ENCODE data around the gene MTSS2. TPM values are rescaled to one million over a fixed set of nuclear protein-coding genes. Genes with fewer than 3 reads are reported as not detected.

MTSS2 gene
- total RNA-seq, 1 donor from 2014 or later: 1.3 TPM

- Mint-ChIP-seq H3K4me1 (ENCODE audit: low read depth) (no peaks in the 10 kb centered on the region), H3K4me3 (ENCODE audit: low read depth) (no peak overlapping the region), H3K27ac (no peak overlapping the region), H3K27me3 (ENCODE audit: low read depth) (no peaks in the 10 kb centered on the region), H3K36me3 (ENCODE audit: low read depth) (peaks cover 8% of the 10 kb centered on the region), H3K9me3 (no peaks in the 10 kb centered on the region)
- DNase-seq (ENCODE audit: low spot score): no peak
- intact Hi-C loops (cut with micrococcal nuclease): no loop called here
Measured at GRCh38 chr16:70723740-70724145, 37.9 kb upstream of the MTSS2 start.

GRCh38 chr16:70721202-70721963 is 35.5 kb upstream of the MTSS2 start:
- DNase-seq (ENCODE audit: low spot score): no peak
- Mint-ChIP-seq H3K36me3 (ENCODE audit: low read depth) (peaks cover 8% of the 10 kb centered on the region), H3K4me1 (ENCODE audit: low read depth) (no peaks in the 10 kb centered on the region), H3K9me3 (no peaks in the 10 kb centered on the region), H3K27me3 (ENCODE audit: low read depth) (no peaks in the 10 kb centered on the region), H3K27ac (no peak overlapping the region), H3K4me3 (ENCODE audit: low read depth) (no peak overlapping the region)
- intact Hi-C loops (cut with micrococcal nuclease): no loop called here

- DNase-seq (ENCODE audit: low spot score): no peak
- Mint-ChIP-seq H3K27me3 (ENCODE audit: low read depth) (no peaks in the 10 kb centered on the region), H3K27ac (peak overlapping the region; percentile 24), H3K4me3 (ENCODE audit: low read depth) (no peak overlapping the region), H3K4me1 (ENCODE audit: low read depth) (no peaks in the 10 kb centered on the region), H3K9me3 (no peaks in the 10 kb centered on the region), H3K36me3 (ENCODE audit: low read depth) (peaks cover 8% of the 10 kb centered on the region)
- intact Hi-C loops (cut with micrococcal nuclease): no loop called here
Measured at GRCh38 chr16:70720425-70721201, 34.8 kb upstream of the MTSS2 start.

GRCh38 chr16:70717065-70717464 is 31.2 kb upstream of the MTSS2 start:
- H3K27me3 Mint-ChIP-seq (ENCODE audit: low read depth): no peaks in the 10 kb centered on the region
- H3K36me3 Mint-ChIP-seq (ENCODE audit: low read depth): peaks cover 8% of the 10 kb centered on the region
- no peaks in the 10 kb centered on the region for H3K9me3 Mint-ChIP-seq
- no peak for DNase-seq (ENCODE audit: low spot score)
- H3K27ac Mint-ChIP-seq: no peak overlapping the region
- H3K4me3 Mint-ChIP-seq (ENCODE audit: low read depth): no peak overlapping the region
- intact Hi-C loops (cut with micrococcal nuclease): no loop called here
- H3K4me1 Mint-ChIP-seq (ENCODE audit: low read depth): no peaks in the 10 kb centered on the region

GRCh38 chr16:70715860-70716357 is 30.1 kb upstream of the MTSS2 start:
- DNase-seq (ENCODE audit: low spot score): no peak
- no peaks in the 10 kb centered on the region for H3K9me3 Mint-ChIP-seq
- intact Hi-C loops (cut with micrococcal nuclease): no loop called here
- no peak overlapping the region for H3K27ac Mint-ChIP-seq
- H3K4me3 Mint-ChIP-seq (ENCODE audit: low read depth): no peak overlapping the region
- no peaks in the 10 kb centered on the region for H3K4me1 Mint-ChIP-seq (ENCODE audit: low read depth)
- peaks cover 8% of the 10 kb centered on the region for H3K36me3 Mint-ChIP-seq (ENCODE audit: low read depth)
- no peaks in the 10 kb centered on the region for H3K27me3 Mint-ChIP-seq (ENCODE audit: low read depth)

- no peak for DNase-seq (ENCODE audit: low spot score)
- H3K9me3 Mint-ChIP-seq: no peaks in the 10 kb centered on the region
- no peak overlapping the region for H3K27ac Mint-ChIP-seq
- H3K4me1 Mint-ChIP-seq (ENCODE audit: low read depth): no peaks in the 10 kb centered on the region
- intact Hi-C loops (cut with micrococcal nuclease): no loop called here
- H3K36me3 Mint-ChIP-seq (ENCODE audit: low read depth): peaks cover 6% of the 10 kb centered on the region
- no peak overlapping the region for H3K4me3 Mint-ChIP-seq (ENCODE audit: low read depth)
- no peaks in the 10 kb centered on the region for H3K27me3 Mint-ChIP-seq (ENCODE audit: low read depth)
Measured at GRCh38 chr16:70715055-70715858, 29.4 kb upstream of the MTSS2 start.

GRCh38 chr16:70714581-70715054 is 28.8 kb upstream of the MTSS2 start:
- Mint-ChIP-seq H3K36me3 (ENCODE audit: low read depth) (peaks cover 1% of the 10 kb centered on the region), H3K4me3 (ENCODE audit: low read depth) (no peak overlapping the region), H3K27ac (no peak overlapping the region), H3K9me3 (no peaks in the 10 kb centered on the region), H3K4me1 (ENCODE audit: low read depth) (no peaks in the 10 kb centered on the region), H3K27me3 (ENCODE audit: low read depth) (no peaks in the 10 kb centered on the region)
- DNase-seq (ENCODE audit: low spot score): no peak
- intact Hi-C loops (cut with micrococcal nuclease): no loop called here

- Mint-ChIP-seq H3K4me3 (ENCODE audit: low read depth) (no peak overlapping the region), H3K27ac (no peak overlapping the region), H3K9me3 (no peaks in the 10 kb centered on the region), H3K4me1 (ENCODE audit: low read depth) (no peaks in the 10 kb centered on the region), H3K27me3 (ENCODE audit: low read depth) (no peaks in the 10 kb centered on the region), H3K36me3 (ENCODE audit: low read depth) (no peaks in the 10 kb centered on the region)
- DNase-seq (ENCODE audit: low spot score): no peak
- intact Hi-C loops (cut with micrococcal nuclease): no loop called here
Measured at GRCh38 chr16:70713824-70714223, 28.0 kb upstream of the MTSS2 start.

- no peaks in the 10 kb centered on the region for H3K36me3 Mint-ChIP-seq (ENCODE audit: low read depth)
- no peak overlapping the region for H3K27ac Mint-ChIP-seq
- H3K4me3 Mint-ChIP-seq (ENCODE audit: low read depth): no peak overlapping the region
- H3K9me3 Mint-ChIP-seq: no peaks in the 10 kb centered on the region
- intact Hi-C loops (cut with micrococcal nuclease): no loop called here
- no peak for DNase-seq (ENCODE audit: low spot score)
- H3K4me1 Mint-ChIP-seq (ENCODE audit: low read depth): no peaks in the 10 kb centered on the region
- H3K27me3 Mint-ChIP-seq (ENCODE audit: low read depth): no peaks in the 10 kb centered on the region
Measured at GRCh38 chr16:70713342-70713741, 27.5 kb upstream of the MTSS2 start.

- Mint-ChIP-seq H3K4me3 (ENCODE audit: low read depth) (no peak overlapping the region), H3K4me1 (ENCODE audit: low read depth) (no peaks in the 10 kb centered on the region), H3K36me3 (ENCODE audit: low read depth) (no peaks in the 10 kb centered on the region), H3K27ac (no peak overlapping the region), H3K27me3 (ENCODE audit: low read depth) (no peaks in the 10 kb centered on the region), H3K9me3 (no peaks in the 10 kb centered on the region)
- intact Hi-C loops (cut with micrococcal nuclease): no loop called here
- DNase-seq (ENCODE audit: low spot score): no peak
Measured at GRCh38 chr16:70712942-70713341, 27.1 kb upstream of the MTSS2 start.

- DNase-seq (ENCODE audit: low spot score): no peak
- no peaks in the 10 kb centered on the region for H3K9me3 Mint-ChIP-seq
- no peaks in the 10 kb centered on the region for H3K27me3 Mint-ChIP-seq (ENCODE audit: low read depth)
- H3K36me3 Mint-ChIP-seq (ENCODE audit: low read depth): no peaks in the 10 kb centered on the region
- intact Hi-C loops (cut with micrococcal nuclease): no loop called here
- H3K4me1 Mint-ChIP-seq (ENCODE audit: low read depth): no peaks in the 10 kb centered on the region
- H3K4me3 Mint-ChIP-seq (ENCODE audit: low read depth): no peak overlapping the region
- H3K27ac Mint-ChIP-seq: no peak overlapping the region
Measured at GRCh38 chr16:70712359-70712758, 26.5 kb upstream of the MTSS2 start.

GRCh38 chr16:70711211-70712031 is 25.6 kb upstream of the MTSS2 start:
- H3K36me3 Mint-ChIP-seq (ENCODE audit: low read depth): no peaks in the 10 kb centered on the region
- no peaks in the 10 kb centered on the region for H3K9me3 Mint-ChIP-seq
- intact Hi-C loops (cut with micrococcal nuclease): no loop called here
- no peak overlapping the region for H3K27ac Mint-ChIP-seq
- DNase-seq (ENCODE audit: low spot score): no peak
- no peak overlapping the region for H3K4me3 Mint-ChIP-seq (ENCODE audit: low read depth)
- no peaks in the 10 kb centered on the region for H3K4me1 Mint-ChIP-seq (ENCODE audit: low read depth)
- H3K27me3 Mint-ChIP-seq (ENCODE audit: low read depth): no peaks in the 10 kb centered on the region

All from activated T-helper 2 cell treated with anti-CD3 and anti-CD28 coated beads, Interferon-gamma antibody, Interleukin-2, Interleukin-4, amounts not matched to agents 10 μg/mL and 5 μg/mL and 100 μg/mL, durations not matched to agents 14 hours and 24 hours and 36 hours (primary cell).